Measurements from ENCODE around the gene LTBP1. TPM values are rescaled to one million over a fixed set of nuclear protein-coding genes. Genes with fewer than 3 reads are reported as not detected.

Gene LTBP1
- total RNA-seq, 1 experiment from 2014 or later: 28.5 TPM

- WGBS (ENCODE audit: extremely low coverage, insufficient read length, low lambda C conversion rate): no CpG with 5 or more reads among the region's 4 CpGs
- no peak overlapping the region for H3K27ac ChIP-seq (ENCODE audit: insufficient read length, low read depth, low read length)
- H3K79me1 ChIP-seq (ENCODE audit: insufficient read depth, low read depth, low read length, poor library complexity, severe bottlenecking): no peaks in the 10 kb centered on the region
- H3K79me2 ChIP-seq (ENCODE audit: insufficient read depth, low read length): no peaks in the 10 kb centered on the region
- H2BK12ac ChIP-seq (ENCODE audit: insufficient read length, low read depth, low read length): no peak overlapping the region
- H3K4me1 ChIP-seq (ENCODE audit: insufficient read depth, low read length): no peaks in the 10 kb centered on the region
- H3K4ac ChIP-seq (ENCODE audit: low read depth, low read length): no peak overlapping the region
- no peak overlapping the region for H4K5ac ChIP-seq (ENCODE audit: insufficient read length, low read depth, low read length)
- no peak overlapping the region for H3K9ac ChIP-seq (ENCODE audit: extremely low read depth, insufficient read length, low read length)
- H3K9me3 ChIP-seq (ENCODE audit: control insufficient read depth, low read depth, low read length): no peaks in the 10 kb centered on the region
- TF ChIP-seq CTCF (conservative IDR thresholded peaks at IDR 0.05): no peak
- no peak overlapping the region for H4K8ac ChIP-seq (replicated peaks; ENCODE audit: insufficient read length, low read depth, low read length)
- H3T11ph ChIP-seq (ENCODE audit: low read length): no peak overlapping the region
- Mint-ChIP-seq H3K27me3 (ENCODE audit: low read depth) (no peaks in the 10 kb centered on the region), H3K4me3 (no peak overlapping the region), H3K9me3 (no peaks in the 10 kb centered on the region), H3K4me1 (no peaks in the 10 kb centered on the region), H3K27ac (no peak overlapping the region), H3K36me3 (ENCODE audit: insufficient read depth in 1 of 3, low read depth in 3 of 3) (no peaks in the 10 kb centered on the region)
- no peak overlapping the region for H3K4me2 ChIP-seq (ENCODE audit: insufficient read depth, insufficient read length, low read length)
- H2BK20ac ChIP-seq (ENCODE audit: low read depth, low read length, poor library complexity, severe bottlenecking): no peak overlapping the region
- no peak overlapping the region for H2BK15ac ChIP-seq (ENCODE audit: low read depth, low read length)
- H2BK5ac ChIP-seq (ENCODE audit: insufficient read length, low read length): no peak overlapping the region
- H3K27me3 ChIP-seq (ENCODE audit: insufficient read depth, low read length): no peaks in the 10 kb centered on the region
- H3K18ac ChIP-seq (ENCODE audit: insufficient read length, low read depth, low read length): no peak overlapping the region
- no peaks in the 10 kb centered on the region for H3K23me2 ChIP-seq (ENCODE audit: insufficient read length, low read depth, low read length, poor library complexity, severe bottlenecking)
- H2BK120ac ChIP-seq (ENCODE audit: low read depth, low read length, poor library complexity, severe bottlenecking): no peak overlapping the region
- H3K56ac ChIP-seq (ENCODE audit: insufficient read length, low read depth, low read length): no peak overlapping the region
- no peak overlapping the region for H3K23ac ChIP-seq (ENCODE audit: insufficient read length, low read depth, low read length)
- H2AFZ ChIP-seq (ENCODE audit: low read length): no peak overlapping the region
- no peak for DNase-seq
- H4K91ac ChIP-seq (ENCODE audit: insufficient read length, low read depth, low read length): no peak overlapping the region
- no peak overlapping the region for H3K14ac ChIP-seq (ENCODE audit: insufficient read depth, low read length)
- H4K20me1 ChIP-seq (ENCODE audit: control insufficient read depth, insufficient read depth, insufficient read length): no peaks in the 10 kb centered on the region
- no peak overlapping the region for H2AK5ac ChIP-seq (ENCODE audit: insufficient read length, low read length)
Measured at GRCh38 chr2:33336036-33336625, 389.4 kb downstream of the LTBP1 start.
